SIG-M5 treated with dmso at 0.1 percent for 504 hours (cell line): ENCODE data around the gene KDM7A.
"Not testable (repeated sequence)": the region's sequence is repeated elsewhere in the genome, so short reads cannot be mapped to it uniquely, and the experiment has no call there.

Experiments
- DNase-seq: peaks from one replicate; lab custom pipeline; 2025; ENCODE audit not compliant: unreplicated experiment; lab: John Stamatoyannopoulos, UW

Gene KDM7A

DNA sequence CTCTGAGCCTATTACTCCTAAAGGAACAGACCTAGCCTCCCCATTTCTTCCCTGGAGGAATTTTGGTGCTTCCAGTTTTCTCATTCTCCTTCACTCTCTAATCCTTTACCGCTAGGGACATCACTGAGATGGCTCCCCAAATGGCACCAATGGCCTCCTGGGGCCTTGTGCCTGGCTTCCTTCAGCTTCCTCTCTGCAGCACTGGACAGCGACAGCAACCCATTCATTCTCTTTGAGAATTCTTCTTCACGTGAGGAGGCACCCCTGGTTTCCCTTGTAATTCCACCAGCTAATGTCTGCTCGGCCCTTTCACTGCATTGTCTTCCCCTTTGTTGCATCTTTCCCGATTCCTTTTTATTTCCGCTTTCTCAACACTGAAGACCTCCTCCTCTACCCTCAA, 24.6 kb upstream of the KDM7A start:
- no peak for DNase-seq

DNA sequence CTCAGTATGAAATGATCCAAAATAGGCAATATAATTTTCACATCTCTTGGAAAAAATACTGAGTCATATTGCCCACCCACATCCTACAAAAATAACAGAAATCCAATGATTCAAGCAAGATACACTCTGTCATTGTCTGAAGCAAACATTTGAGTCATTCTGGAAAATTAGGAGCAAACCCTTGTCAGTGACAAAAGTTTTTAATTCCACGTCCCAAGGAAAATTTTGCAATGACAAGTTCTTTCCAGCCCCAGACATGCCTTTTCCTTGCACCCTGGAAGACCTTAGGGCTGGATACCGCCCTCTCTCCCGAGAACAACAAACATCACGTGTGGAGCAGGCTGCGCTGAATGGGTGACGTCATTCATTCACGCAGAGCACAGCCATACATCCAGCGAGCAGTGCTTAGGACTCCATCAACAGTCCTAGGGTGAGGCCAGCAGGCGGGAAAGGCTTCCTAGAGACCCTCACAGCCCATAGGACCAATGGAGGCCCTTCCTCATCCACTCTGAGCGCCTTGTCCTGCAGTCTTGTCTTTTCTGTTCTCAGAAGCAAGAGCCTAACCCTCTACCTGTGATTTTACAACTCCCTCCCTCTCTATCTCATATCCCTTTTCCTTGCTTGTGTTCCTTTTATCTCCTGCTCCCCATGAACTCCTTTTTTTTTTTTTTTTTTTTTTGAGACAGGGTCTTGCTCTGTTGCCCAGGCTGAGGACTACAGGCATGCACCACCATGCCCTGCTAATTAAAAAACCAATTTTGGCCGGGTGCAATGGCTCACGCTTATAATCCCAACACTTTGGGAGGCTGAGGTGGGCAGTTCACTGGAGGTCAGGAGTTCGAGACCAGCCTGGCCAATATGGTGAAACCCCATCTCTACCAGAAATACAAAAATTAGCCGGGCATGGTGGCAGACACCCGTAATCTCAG, 23.5 kb upstream of the KDM7A start:
- no peak for DNase-seq

DNA sequence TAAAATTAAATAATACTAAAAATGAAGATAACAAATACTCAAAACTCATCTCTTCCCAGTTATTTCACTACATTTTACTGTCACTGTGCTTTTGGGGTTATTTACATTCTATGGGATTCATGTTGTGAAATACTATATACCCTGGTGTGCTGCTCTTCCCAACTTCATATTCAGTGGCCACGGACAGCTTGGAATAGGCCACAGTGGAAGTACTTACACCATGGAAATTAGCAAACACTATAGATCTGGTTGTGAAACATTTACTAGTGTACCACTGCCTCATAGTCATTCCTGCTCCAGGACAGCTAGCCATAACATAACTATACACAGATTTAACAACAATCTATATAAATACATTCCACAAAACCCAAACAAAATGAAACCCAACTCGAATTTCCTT, 21.2 kb upstream of the KDM7A start:
- DNase-seq, result no peak

DNA sequence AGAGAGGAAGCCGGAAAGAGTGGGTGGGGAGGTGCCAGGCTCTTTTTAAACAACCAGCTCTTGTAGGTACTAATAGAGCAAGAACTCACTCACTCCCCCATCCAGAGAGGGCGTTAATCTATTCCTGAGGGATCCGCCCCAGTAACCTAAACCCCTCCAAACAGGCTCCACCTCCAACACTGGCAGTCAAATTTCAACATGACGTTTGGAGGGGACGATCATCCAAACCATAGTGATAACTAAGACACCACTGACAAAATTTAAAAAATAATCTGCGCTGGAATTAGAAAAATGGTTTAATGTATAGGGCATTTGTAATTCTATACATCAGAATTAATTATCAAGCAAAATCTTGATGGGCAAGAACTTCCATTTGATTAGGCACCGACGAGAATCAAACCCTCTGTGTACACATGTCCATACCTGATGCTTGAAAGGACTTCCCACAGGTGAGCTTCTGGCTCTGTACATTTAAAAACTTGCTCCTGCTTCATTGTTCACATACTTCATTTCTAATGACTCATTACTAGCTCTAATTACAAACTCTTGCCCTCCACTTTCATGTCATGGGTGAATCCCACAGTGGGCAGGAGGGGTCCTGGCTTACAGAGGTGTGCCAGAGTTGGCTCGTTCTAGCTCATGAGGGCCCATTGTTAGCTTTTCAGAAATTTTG, 20.6 kb upstream of the KDM7A start:
- no peak for DNase-seq

DNA sequence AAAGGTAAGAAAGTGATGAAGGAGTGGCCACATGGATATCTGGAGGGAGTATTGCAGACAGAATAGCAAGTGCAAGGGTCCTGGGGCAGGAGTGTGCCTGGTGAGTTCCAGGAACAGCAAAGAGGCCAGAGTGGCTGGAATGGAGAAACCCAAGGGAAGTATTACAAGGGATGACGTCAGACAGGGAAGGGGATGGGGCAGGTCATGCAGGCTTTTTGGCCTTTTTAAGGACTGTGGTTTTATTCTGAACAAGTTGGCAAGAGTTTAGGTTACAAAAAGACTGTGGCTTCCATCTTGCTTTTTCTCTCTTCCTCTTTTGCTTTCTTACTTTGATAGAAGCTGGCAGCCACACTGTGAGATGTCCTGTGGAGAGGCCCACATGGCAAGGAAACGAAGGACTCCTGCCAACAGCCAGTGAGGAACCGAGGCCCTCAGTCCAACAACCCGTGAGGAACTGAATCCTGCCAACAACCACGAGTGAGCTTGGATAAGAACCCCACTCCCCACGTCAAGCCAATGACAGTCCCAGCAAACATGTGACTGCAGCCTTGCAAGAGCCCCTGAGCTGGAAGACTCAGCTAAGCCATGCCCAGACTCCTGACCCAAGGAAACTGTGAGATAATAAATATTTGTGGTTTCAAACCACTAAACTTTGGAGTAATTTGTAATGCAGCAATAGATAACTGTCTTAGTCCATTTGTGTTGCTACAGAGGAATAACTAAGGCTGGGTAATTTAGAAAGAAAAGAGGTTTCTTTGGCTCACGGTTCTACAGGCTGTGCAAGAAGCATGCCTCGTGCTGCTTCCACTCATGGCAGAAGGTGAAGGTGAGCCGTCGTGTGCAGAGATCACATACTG, 19.8 kb upstream of the KDM7A start:
- no peak for DNase-seq

DNA sequence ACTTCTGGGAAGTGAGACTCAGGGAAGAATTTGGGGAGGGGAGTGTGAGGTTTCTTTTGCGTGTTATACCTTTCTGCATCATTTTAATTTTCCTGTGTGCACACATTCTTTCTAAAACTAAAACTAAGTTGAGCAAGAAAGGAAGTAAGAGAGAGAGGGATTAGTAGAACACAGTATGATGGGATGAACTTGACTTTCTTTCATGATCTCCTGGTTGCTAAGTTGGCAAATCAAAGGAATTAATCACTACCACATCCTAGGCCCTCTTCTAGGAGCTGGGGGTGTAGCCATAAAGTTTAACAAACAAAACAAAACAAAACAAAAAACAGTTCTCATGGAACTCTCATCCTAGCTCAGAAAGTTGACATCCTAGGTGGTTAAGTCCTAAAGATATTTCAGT, 19.1 kb upstream of the KDM7A start:
- DNase-seq, result no peak

DNA sequence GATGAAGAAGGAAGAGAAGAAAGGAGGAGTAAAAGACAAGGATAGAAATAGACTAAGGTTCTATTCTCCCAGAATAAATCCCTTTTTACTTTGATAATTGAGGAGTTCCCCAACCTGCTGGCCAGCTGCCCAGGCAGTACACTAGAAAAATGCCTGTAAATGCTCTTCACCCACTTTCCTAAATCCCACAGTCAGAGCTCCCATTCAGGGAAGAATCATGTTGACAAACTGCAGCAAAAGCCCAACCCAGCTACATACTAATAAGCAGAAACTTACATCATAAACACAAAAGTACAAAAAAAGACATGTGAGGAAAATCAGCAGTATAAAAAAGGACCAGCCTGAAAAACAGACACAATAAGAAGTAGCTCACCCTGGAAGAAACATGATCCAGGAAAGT, 15.8 kb upstream of the KDM7A start:
- DNase-seq, result no peak

DNA sequence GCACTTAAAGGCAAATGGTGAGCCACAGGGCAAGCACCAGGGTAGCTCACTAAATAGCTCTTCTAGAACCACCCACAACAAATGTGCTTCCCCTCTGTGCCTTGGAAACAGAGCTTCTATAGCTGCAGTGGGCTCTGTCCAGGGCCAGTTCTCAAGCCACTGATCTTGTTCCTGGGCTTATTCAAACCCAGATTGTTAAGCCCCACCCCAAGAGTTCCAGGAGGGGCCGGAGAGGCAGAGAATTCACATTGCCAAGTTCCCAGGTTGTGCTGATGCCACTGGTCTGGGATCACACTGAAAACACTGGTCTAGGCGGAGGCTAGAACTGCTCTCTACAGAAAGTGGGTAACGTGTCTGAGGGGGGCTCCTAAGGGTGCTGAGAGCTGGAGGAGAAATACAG, 15.4 kb upstream of the KDM7A start:
- DNase-seq, result no peak

DNA sequence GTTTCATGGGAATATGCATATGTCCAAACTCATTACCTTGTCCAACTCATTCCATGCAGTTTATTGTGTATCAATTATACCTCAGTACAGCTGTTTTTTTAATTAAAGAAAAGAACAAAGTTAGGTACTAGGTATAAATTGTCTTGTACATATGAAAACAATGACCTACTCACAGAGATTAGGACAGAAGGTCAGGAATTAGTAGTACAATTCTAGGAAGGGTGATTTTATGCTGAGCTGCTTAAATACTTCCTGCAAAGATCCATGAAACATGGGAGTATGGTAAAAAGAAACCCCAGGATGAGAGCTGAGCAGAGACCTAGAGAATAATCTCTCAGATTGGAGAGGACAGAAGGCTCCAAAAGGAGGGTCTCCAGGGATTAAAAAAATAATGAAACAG, 13.8 kb upstream of the KDM7A start:
- no peak for DNase-seq

DNA sequence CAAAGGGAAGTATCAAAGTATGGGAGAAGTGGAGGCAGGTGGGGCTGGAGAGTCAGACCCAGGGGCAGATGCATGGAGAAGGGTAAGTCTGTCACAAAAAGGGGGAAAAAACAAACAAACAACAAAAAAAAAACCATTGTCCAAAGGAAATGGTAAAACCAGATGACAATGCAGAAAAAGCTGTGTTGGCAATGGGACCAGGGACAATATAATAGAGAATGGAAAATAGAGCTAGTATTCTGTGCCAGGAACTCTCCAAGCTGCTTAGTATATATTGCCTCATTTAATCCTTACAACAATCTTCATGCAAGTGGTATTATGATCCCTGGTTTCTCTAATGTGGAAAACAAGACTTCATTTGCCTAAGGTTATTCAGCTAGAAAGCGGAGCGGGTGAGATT, 13.1 kb upstream of the KDM7A start:
- no peak for DNase-seq

DNA sequence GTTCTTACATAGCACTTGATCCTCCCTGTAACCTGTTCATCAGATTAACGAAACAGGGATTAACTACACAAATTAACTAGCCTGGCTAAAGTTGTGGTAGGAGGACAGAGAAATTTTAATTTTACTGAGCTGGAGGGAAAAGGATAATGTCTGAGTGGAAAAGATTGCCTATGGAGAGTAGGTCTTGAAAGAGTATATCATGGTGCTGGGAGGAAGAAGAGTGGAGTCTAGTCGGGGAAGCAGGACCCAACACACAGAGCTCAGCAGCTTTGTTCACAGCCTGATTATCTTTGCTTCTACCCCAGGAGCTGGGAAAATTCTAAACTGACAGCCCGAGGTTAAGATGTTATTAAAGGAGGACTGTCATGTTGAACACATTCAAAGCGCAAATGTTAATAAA, 6.1 kb upstream of the KDM7A start:
- no peak for DNase-seq

DNA sequence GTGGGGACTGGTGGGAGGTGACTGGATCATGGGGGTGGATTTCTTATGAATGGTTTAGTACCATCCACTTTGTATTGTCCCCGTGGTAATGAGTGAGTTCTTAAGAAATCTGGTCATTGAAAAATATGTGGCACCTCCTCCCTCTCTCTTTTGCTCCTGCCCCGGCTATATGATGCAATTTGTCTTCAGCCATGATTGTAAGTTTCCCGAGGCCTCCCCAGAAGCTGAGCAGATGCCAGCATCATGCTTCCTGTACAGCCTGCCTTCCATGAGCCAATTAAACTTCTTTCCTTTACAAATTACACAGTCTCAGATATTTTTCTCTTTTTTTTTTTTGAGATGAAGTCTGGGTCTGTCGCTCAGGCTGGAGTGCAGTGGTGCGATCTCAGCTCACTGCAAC, 2.6 kb upstream of the KDM7A start:
- no peak for DNase-seq

DNA sequence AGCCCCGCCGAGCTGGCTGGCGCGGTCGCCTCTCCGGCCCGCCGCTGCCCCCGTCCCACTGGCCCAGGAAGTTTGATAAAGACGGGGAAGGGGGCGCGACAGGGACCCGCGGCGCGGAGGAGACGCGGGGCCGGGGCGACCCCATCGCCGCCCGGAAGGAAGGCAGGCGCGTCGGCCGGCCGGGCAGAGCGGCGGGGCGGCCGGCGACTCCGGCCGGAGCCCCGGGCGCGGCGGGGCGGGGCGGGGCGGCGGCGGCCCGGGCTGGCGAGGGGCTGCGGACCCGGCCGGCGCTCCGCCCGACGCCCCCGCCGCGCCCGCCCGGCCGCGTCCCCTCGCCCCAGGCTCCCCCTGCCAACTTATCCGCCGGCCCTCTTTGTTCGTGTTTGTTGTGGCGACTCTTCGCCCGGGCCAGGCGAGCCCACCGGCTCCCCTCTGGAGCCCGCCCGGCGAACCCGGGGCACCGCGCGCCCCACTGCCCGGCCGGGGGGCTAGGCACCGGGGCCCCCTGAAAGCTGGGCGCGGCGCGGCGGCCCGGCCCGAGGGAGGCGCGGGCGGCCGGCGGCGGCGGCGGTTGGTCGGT, 571 bp downstream of the KDM7A start:
- DNase-seq, result no peak

DNA sequence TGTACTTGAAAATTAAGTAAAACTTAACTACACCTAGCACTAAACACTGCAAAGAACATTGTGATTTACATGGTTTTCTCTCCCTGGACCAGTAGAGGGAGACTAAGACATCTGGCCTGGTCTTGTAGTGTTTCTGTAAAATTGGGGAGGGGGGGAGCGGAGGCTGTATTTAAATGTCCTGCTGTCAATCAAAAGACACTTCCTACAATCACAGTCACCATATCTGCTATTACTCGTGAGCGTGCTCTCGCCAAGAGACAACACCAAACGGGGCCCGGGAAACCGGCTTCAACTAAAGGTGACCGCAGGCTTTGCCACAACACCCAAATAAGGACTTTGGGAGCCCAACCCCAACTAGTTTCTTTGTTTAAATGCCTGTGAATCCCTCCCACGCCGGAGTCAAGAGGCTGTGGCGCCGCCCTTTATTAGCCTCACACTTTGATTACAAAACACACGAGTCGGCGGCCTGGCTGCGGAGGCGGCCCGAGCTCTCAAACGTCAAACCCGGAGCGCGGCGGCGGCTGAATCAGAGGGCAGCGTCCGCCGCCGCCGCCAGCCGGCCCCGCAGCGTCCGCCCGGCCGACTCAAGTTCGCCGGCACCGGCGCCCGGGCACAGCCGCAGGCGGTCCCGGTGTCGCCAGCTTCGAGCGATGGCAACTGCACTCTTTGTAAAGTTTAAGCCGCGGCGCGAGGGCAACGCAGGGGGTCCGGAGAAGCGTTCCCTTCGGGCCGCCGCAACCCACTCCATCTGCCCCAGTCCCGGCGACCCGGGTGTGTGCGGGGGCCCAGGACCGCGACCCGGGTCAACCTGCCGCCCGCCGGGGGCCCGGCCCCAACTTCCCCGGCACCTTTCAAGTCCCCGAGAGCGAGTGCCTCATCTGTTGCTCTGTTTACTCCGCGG, 1.3 kb downstream of the KDM7A start:
- peak; percentile 95 for DNase-seq

DNA sequence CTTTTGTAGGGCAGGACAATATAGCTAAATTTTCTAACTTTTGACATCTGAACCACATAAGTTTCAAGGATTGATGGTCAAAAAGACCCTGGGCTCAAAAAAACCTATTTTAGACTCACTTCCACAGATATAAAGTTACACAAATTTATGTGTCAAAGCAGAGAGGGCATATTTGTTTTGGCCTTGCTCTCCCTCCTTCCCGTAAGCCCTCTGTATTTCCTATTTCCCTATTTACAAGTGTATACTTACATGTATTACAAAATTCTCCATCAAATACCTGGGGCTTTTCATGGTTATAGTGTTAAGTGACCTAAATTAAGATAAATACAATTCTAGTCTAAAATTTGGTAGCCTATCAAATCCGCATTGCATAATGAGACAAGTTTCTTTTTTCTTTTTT, 2.6 kb downstream of the KDM7A start:
- no peak for DNase-seq

DNA sequence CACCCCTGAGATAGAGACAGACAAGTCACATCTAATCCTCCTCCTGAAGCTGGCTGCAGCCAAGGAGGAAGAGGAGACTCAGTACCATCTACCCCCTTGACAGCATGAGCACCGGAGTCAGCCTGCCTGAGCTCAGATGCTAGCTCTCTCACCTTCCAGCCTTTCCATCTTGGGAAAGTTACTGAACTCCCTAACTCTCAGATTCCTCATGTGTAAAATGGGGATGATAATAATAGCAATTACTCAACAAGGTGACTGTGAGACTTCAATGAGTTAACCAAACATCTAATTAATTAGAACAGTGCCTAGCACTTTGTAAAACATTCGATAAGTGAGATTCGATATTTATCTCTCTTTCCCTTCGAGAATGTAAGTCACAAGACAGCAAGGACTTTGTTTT, 6.4 kb downstream of the KDM7A start:
- DNase-seq, result no peak

DNA sequence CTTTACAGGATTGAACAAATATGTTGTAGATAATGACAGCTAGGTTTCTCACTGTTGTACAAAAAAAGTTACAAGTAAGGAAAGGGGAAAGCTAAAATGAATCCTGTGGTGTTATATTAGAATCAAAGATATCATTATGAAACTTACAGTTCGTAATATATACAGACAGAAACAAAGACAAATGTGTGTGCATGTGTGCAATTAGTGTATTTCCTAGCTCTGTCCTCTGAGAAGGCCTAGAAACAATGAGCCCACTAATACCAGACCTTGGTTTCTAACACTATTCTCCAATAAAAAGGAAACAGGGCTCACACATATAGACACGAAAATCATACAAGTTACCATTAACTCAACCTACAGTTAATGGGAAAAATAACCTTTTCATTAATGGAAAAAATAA, 8.0 kb downstream of the KDM7A start:
- no peak for DNase-seq

DNA sequence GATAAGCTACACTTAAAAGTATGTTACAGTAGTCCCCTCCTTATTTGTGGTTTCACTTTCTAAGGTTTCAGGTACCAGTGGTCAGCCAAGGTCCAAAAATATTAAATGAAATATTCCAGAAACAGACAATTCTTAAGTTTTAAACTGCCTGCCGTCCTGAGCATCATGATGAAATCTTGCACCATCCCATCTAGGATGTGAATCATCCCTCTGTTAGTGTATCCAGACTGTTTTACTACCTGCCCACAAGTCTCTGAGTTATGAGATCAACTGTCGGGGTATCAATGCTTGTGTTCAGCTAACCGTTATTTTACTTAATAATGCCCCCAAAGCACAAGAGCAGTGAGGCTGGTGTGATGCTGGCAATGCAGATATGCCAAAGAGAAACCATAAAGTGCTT, 11.4 kb downstream of the KDM7A start:
- DNase-seq, result peak; percentile 53

DNA sequence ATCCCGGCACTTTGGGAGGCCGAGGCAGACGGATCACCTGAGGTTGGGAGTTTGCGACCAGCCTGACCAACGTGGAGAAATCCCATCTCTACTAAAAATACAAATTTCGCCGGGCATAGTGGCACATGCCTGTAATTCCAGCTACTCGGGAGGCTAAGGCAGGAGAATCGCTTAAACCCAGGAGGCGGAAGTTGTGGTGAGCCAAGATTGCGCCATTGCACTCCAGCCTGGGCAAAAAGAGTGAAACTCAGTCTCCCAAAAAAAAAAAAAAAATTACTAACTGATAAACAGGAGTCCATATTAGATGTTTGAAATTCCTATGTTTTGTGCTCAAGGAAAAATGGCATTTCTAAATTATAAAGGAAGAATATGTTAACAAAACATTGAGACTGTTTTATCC, 14.7 kb downstream of the KDM7A start:
- DNase-seq, result not testable (repeated sequence)

DNA sequence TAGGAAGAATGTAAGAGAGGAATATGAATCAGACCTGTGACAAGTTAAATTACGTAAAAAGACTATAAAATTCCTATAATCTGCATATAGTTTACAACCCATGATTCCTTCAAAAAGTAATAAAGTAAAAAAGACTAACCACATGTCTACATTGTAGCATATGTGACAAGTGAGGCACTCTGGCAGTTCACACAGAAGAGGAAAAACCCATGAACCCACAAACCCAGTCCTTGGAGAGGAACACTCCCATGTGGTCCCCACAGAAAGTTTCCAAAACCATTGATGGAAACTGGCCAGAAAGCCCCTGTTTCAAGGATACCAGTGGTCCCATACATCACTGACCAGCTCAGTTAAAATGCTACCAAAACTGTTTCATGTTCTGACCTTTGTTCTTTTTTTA, 15.7 kb downstream of the KDM7A start:
- DNase-seq, result no peak
